ENCODE data around the gene SUSD3. TPM values are rescaled to one million over a fixed set of nuclear protein-coding genes. Genes with fewer than 3 reads are reported as not detected.

The SUSD3 gene
- total RNA-seq, 1 experiment from 2014 or later, result 2.2 TPM

DNA sequence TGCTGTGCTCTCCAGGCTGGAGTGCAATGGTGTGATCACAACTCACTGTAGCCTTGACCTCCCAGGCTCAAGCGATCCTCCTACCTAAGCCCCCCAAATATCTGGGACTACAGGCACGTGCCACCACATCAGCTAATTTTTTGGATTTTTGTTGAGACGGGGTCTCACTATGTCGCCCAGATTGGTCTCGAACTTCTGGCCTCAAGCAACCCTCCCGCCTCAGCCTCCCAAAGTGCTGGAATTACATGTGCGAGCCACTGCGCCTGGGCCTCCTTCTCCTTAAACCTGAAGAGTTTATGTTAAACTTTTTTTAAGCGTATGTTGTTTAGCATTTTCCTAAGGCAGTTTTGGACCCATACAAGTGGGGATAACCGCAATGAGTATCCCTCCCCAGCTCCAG is 30.8 kb upstream of the SUSD3 start:
- intact Hi-C loops (cut with micrococcal nuclease; ENCODE audit: unreplicated experiment), result no loop called here
- H3K36me3 ChIP-seq (ENCODE audit: control insufficient read depth, insufficient read depth, low read length), result no peaks in the 10 kb centered on the region; the same call in none of the 2 replicates
- Mint-ChIP-seq H3K27me3 (ENCODE audit: insufficient read depth, unreplicated experiment) (no peaks in the 10 kb centered on the region), H3K27ac (ENCODE audit: unreplicated experiment) (no peak overlapping the region), H3K4me1 (ENCODE audit: low read depth, unreplicated experiment) (no peaks in the 10 kb centered on the region), H3K36me3 (ENCODE audit: insufficient read depth, unreplicated experiment) (peaks cover 7% of the 10 kb centered on the region), H3K4me3 (ENCODE audit: unreplicated experiment) (no peak overlapping the region), H3K9me3 (ENCODE audit: unreplicated experiment) (no peaks in the 10 kb centered on the region)
- ChIA-PET CTCF (no interaction called here), POLR2A (no interaction called here)
- no peaks in the 10 kb centered on the region for H3K9me3 ChIP-seq
- TF ChIP-seq, protein P1, sequence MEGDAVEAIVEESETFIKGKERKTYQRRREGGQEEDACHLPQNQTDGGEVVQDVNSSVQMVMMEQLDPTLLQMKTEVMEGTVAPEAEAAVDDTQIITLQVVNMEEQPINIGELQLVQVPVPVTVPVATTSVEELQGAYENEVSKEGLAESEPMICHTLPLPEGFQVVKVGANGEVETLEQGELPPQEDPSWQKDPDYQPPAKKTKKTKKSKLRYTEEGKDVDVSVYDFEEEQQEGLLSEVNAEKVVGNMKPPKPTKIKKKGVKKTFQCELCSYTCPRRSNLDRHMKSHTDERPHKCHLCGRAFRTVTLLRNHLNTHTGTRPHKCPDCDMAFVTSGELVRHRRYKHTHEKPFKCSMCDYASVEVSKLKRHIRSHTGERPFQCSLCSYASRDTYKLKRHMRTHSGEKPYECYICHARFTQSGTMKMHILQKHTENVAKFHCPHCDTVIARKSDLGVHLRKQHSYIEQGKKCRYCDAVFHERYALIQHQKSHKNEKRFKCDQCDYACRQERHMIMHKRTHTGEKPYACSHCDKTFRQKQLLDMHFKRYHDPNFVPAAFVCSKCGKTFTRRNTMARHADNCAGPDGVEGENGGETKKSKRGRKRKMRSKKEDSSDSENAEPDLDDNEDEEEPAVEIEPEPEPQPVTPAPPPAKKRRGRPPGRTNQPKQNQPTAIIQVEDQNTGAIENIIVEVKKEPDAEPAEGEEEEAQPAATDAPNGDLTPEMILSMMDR (IDR thresholded peaks at IDR 0.05; ENCODE audit: insufficient read depth in 1 of 2, low read depth in 1 of 2, low read length in 1 of 2, severe bottlenecking in 1 of 2, unreplicated experiment in 1 of 2), result no peak
- DNase-seq, result no peak
- no TSS peak for BruUV-seq (replicated peaks)
- H3K27me3 ChIP-seq (replicated peaks; ENCODE audit: control insufficient read depth, insufficient read depth, low read length), result no peaks in the 10 kb centered on the region
- H3K4me1 ChIP-seq, result no peaks in the 10 kb centered on the region
- no peak overlapping the region for H3K4me3 ChIP-seq (ENCODE audit: low read depth, low read length)

DNA sequence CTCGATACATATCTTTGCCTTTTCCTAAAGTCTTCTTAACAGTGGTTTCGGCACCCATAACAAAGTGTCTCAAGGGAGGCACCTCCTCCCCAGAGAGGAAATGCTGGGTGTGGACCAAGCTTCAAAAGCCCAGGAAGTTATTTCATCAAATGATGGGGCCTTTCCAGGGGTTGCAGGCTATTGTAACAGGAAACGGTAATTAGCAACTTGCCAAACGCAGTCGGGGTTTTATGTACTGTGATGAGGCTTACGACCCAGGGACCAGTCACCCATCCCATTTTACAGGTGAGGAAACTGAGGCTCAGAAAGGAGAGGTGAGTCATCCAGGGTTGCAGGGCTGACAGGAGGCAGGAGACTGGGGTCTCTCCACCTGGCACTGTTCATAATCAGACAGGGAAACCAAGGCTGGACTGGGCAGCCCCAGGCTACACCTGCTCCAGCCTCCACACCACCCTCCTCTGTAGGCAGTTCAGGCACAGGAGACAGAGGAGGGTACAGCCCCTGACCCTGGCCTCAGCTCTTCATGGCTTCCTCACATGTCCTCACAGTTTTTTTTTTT is 30.0 kb upstream of the SUSD3 start:
- TF ChIP-seq, protein P1 (IDR thresholded peaks at IDR 0.05; ENCODE audit: insufficient read depth in 1 of 2, low read depth in 1 of 2, low read length in 1 of 2, severe bottlenecking in 1 of 2, unreplicated experiment in 1 of 2), result no peak
- intact Hi-C loops (cut with micrococcal nuclease; ENCODE audit: unreplicated experiment), result no loop called here
- H3K36me3 Mint-ChIP-seq (ENCODE audit: insufficient read depth, unreplicated experiment), result peaks cover 7% of the 10 kb centered on the region
- H3K4me3 Mint-ChIP-seq (ENCODE audit: unreplicated experiment), result no peak overlapping the region
- no peaks in the 10 kb centered on the region for H3K27me3 Mint-ChIP-seq (ENCODE audit: insufficient read depth, unreplicated experiment)
- no TSS peak for BruUV-seq (replicated peaks)
- H3K9me3 Mint-ChIP-seq (ENCODE audit: unreplicated experiment), result no peaks in the 10 kb centered on the region
- Histone ChIP-seq H3K9me3 (no peaks in the 10 kb centered on the region), H3K4me3 (ENCODE audit: low read depth, low read length) (no peak overlapping the region), H3K27me3 (replicated peaks; ENCODE audit: control insufficient read depth, insufficient read depth, low read length) (no peaks in the 10 kb centered on the region), H3K36me3 (ENCODE audit: control insufficient read depth, insufficient read depth, low read length) (no peaks in the 10 kb centered on the region; the same call in none of the 2 replicates), H3K4me1 (no peaks in the 10 kb centered on the region)
- no peak overlapping the region for H3K27ac Mint-ChIP-seq (ENCODE audit: unreplicated experiment)
- no peak for DNase-seq
- no peaks in the 10 kb centered on the region for H3K4me1 Mint-ChIP-seq (ENCODE audit: low read depth, unreplicated experiment)
- POLR2A ChIA-PET, result no interaction called here
- CTCF ChIA-PET, result no interaction called here

DNA sequence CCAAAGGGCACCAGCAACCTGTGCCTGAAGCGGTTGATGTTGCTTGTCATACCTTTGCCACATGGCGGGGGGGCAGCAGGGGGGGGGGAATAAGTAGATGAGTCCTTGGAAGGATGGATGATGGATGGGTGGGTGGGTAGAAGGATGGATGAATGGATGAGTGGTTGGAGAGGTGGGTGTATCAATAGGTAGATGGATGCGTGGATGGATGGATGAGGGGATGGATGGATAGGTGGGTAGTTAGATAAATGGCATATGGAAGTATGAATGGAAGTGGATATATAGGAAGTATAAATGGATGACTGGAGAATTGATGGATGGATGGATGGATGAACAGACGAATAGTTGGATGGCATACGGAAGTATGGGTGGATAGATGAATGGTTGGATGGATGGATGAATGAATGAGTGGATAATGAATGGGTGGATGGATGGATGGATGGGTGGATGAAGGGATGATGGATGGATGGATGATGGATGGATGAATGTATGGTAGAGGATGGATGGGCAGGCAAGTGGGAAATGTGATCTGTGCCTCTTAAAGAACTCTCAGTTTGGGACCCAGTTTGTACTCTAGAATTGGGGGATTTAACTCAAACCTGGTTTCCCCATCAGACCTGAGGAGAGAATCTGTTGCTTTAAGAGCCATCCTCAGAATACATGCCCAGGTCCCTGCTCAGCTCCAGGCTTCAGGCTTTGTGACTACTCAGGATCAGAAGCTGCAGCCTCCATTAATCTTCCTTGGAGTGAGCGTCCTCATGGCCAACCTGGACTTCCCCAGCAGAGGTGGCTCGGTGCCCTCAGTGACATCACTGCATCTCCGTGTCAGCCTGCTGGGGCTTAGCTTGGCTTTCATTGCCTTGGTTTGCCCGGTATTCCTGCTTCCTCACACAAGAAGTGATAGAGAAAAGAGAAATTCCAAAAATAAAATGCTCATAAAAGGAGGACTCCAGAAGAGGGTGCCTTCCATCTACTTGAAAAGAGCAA is 27.6 kb upstream of the SUSD3 start:
- no peaks in the 10 kb centered on the region for H3K4me1 ChIP-seq
- intact Hi-C loops (cut with micrococcal nuclease; ENCODE audit: unreplicated experiment), result no loop called here
- no peaks in the 10 kb centered on the region for H3K27me3 Mint-ChIP-seq (ENCODE audit: insufficient read depth, unreplicated experiment)
- no peaks in the 10 kb centered on the region for H3K27me3 ChIP-seq (replicated peaks; ENCODE audit: control insufficient read depth, insufficient read depth, low read length)
- H3K27ac Mint-ChIP-seq (ENCODE audit: unreplicated experiment), result no peak overlapping the region
- no peak overlapping the region for H3K4me3 ChIP-seq (ENCODE audit: low read depth, low read length)
- no peak for DNase-seq
- no peaks in the 10 kb centered on the region for H3K9me3 Mint-ChIP-seq (ENCODE audit: unreplicated experiment)
- TF ChIP-seq, protein P1 (IDR thresholded peaks at IDR 0.05; ENCODE audit: insufficient read depth in 1 of 2, low read depth in 1 of 2, low read length in 1 of 2, severe bottlenecking in 1 of 2, unreplicated experiment in 1 of 2), result no peak
- no peaks in the 10 kb centered on the region for H3K4me1 Mint-ChIP-seq (ENCODE audit: low read depth, unreplicated experiment)
- ChIA-PET POLR2A (no interaction called here), CTCF (no interaction called here)
- H3K4me3 Mint-ChIP-seq (ENCODE audit: unreplicated experiment), result no peak overlapping the region
- BruUV-seq (replicated peaks), result no TSS peak
- no peaks in the 10 kb centered on the region; the same call in 1 of the 2 replicates for H3K36me3 ChIP-seq (ENCODE audit: control insufficient read depth, insufficient read depth, low read length)
- no peaks in the 10 kb centered on the region for H3K9me3 ChIP-seq
- H3K36me3 Mint-ChIP-seq (ENCODE audit: insufficient read depth, unreplicated experiment), result peaks cover 7% of the 10 kb centered on the region
